Activated T-cell treated with anti-CD3 and anti-CD28 coated beads, Interleukin-2, amount 50 U/mL, for 4 hours (primary cell): Measurements from ENCODE around the gene MAP3K13. TPM values are rescaled to one million over a fixed set of nuclear protein-coding genes. Genes with fewer than 3 reads are reported as not detected.

Experiments
- ATAC-seq, 2 donors: fragments of 200-7000 bp; cut with Tn5 transposase; one replicate each; pipeline ENCODE4 v1.10.0; 2021
- DNase-seq: peaks from one replicate; pipeline ENCODE4 v3.0.0-alpha.2; 2020
- H3K27me3 Mint-ChIP-seq: one replicate; pipeline ENCODE4 v1.8.0; 2021; ENCODE audit warnings: low read depth, mixed read lengths
- H3K36me3 Mint-ChIP-seq: one replicate; pipeline ENCODE4 v1.8.0; 2022; ENCODE audit warnings: mixed read lengths; ENCODE audit not compliant: insufficient read depth
- H3K4me1 Mint-ChIP-seq: one replicate; pipeline ENCODE4 v1.8.0; 2021; ENCODE audit warnings: low read depth, mixed read lengths
- H3K4me3 Mint-ChIP-seq: one replicate; pipeline ENCODE4 v1.8.0; 2021; ENCODE audit warnings: mild to moderate bottlenecking, moderate library complexity, mixed read lengths
- H3K9me3 Mint-ChIP-seq: one replicate; pipeline ENCODE4 v1.8.0; 2021; ENCODE audit warnings: mixed read lengths
- total RNA-seq, 3 donors: library from RNA; stranded (reverse); gene quantifications; one replicate each; pipeline ENCODE4 v1.2.1, GENCODE V29; 2021

The MAP3K13 gene
- 10 to 100 TPM in 1 of 3 donors, 1 to 10 TPM in 2; 8.8 to 12.3 (median 9.0) TPM for total RNA-seq

GRCh38 chr3:185362850-185363661 is at the start of gene MAP3K13:
Gene MAP3K13, plus strand, starts transcription at chr3:185363136. Its CDS starts 65,446 bp downstream, at chr3:185428582.
- H3K4me1 Mint-ChIP-seq, result peaks cover 11% of the 10 kb centered on the region

DNA sequence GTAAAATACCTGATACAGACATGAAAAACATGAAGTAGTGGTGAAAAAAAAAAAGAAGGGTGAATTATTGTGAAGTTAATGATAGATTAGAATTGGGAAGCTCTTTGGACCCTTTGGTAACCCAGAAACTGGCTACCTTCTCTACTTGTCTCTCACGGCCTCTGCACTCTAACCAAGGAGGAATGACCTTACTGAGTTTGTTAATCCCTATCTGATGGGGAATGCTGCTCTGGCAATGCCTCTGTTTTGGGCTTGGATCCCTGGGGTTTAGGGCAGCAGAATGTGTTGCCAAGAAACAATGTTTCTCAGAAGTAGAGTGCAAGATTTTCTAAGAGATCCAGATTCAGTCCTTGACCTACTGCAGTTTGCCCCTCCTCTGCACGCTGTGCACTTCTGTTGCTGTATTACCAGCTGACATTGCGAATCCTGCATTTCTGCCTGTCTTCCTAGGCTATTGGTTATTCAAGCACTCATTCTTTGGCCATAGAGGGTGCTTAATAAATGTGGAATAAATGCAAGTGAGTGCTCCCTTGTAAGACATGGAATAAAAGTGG is 49.2 kb upstream of the MAP3K13 start:
- no peaks in the 10 kb centered on the region for H3K4me1 Mint-ChIP-seq

More at GRCh38 chr3:185362850-185363661, at the start of gene MAP3K13:
- Mint-ChIP-seq H3K27me3 (peaks cover 52% of the 10 kb centered on the region), H3K4me3 (peak within 1 kb of the TSS; percentile 71), H3K9me3 (no peaks in the 10 kb centered on the region), H3K36me3 (no peaks in the 10 kb centered on the region)
- ATAC-seq (peak; percentile 85 to 91), DNase-seq (peak; percentile 6)

DNA sequence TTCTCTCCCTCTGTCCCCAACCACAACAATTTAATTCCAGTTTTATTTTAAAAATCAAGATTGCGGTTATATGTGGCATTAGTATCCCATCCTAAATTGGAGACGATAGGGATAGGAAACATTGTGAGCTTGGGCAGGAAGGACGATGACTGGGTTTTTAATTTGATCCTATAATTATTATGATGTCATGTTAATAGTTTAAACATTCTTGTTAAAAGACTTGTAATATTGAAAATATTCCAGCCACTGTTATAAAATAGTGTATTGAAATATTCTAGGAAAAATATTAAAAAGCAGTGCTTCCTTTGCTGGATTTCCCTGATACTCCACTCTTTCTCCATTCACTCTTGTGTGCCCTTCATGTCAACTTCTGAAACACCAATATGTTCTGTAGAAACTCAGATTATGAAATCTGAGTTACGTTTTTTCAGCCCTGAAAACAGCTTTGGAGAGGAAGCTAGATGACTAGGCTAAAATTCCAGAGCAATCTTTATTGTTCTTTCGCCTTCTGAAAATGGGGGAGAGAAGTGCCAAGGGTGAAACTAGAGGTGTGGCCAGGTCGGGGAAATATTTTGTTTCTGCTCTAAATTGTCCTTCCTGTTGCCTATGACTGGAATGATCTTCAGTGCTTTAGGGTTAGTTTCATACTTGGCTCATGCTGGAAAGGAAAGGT is 46.1 kb upstream of the MAP3K13 start:
- Mint-ChIP-seq H3K36me3 (no peaks in the 10 kb centered on the region), H3K9me3 (no peaks in the 10 kb centered on the region), H3K4me1 (no peaks in the 10 kb centered on the region), H3K4me3 (no peak overlapping the region), H3K27me3 (peaks cover 3% of the 10 kb centered on the region)
- no peak for DNase-seq
- no peak for ATAC-seq

More for the DNA sequence above, 49.2 kb upstream of the MAP3K13 start:
- Mint-ChIP-seq H3K9me3 (peaks cover 12% of the 10 kb centered on the region), H3K4me3 (no peak overlapping the region), H3K27me3 (peaks cover 3% of the 10 kb centered on the region), H3K36me3 (peaks cover 4% of the 10 kb centered on the region)
- ATAC-seq, result no peak
- DNase-seq, result no peak

GRCh38 chr3:185317674-185318073 is 45.3 kb upstream of the MAP3K13 start:
- Mint-ChIP-seq H3K9me3 (no peaks in the 10 kb centered on the region), H3K4me3 (no peak overlapping the region), H3K36me3 (no peaks in the 10 kb centered on the region), H3K4me1 (no peaks in the 10 kb centered on the region), H3K27me3 (no peaks in the 10 kb centered on the region)
- DNase-seq, result no peak
- no peak for ATAC-seq

DNA sequence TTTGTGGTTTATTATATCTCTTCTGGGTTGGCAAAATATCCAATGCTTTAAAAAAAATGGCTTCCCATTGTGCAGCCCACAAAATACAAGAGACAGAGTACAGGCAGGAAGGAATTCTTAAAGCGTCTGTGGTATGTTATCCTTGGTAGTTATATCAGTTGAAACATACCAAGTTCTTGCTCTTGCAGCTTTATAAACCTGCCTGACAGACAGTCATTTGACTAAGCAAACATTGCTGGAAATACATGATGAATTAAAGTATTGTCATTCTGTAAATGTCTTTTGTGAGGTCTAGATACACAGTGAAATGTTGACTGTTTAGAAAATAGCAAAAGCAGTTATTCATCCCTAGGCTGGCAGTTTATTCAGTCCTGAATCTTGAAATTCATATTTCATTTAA is 44.8 kb upstream of the MAP3K13 start:
- no peaks in the 10 kb centered on the region for H3K9me3 Mint-ChIP-seq
- H3K27me3 Mint-ChIP-seq, result no peaks in the 10 kb centered on the region
- DNase-seq (no peak), ATAC-seq (no peak)
- H3K4me3 Mint-ChIP-seq, result no peak overlapping the region
- no peaks in the 10 kb centered on the region for H3K36me3 Mint-ChIP-seq
- H3K4me1 Mint-ChIP-seq, result no peaks in the 10 kb centered on the region

DNA sequence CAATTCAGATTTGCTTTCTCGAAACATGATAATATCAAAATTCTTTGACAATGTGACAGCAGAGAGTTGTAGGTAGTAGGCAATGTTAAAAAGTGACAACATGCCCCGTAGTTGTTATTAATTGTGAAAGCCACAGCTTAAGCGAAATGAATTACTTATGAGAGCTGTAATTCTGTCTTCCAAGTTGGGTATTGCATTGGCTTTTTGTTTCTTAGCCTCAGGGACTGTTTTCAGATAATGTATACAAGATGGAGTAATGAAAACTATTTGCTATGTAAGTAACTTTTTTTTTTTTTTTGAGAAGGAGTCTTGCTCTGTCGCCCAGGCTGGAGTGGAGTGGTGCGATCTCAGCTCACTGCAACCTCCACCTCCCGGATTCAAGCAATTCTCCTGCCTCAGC is 43.1 kb upstream of the MAP3K13 start:
- no peak overlapping the region for H3K4me3 Mint-ChIP-seq
- no peak for DNase-seq
- H3K36me3 Mint-ChIP-seq, result no peaks in the 10 kb centered on the region
- H3K9me3 Mint-ChIP-seq, result no peaks in the 10 kb centered on the region
- no peak for ATAC-seq
- no peaks in the 10 kb centered on the region for H3K4me1 Mint-ChIP-seq
- no peaks in the 10 kb centered on the region for H3K27me3 Mint-ChIP-seq

GRCh38 chr3:185320949-185321348 is 42.0 kb upstream of the MAP3K13 start:
- no peaks in the 10 kb centered on the region for H3K9me3 Mint-ChIP-seq
- no peaks in the 10 kb centered on the region for H3K36me3 Mint-ChIP-seq
- no peak overlapping the region for H3K4me3 Mint-ChIP-seq

GRCh38 chr3:185322101-185322719 is 40.7 kb upstream of the MAP3K13 start:
- H3K36me3 Mint-ChIP-seq, result no peaks in the 10 kb centered on the region

More at GRCh38 chr3:185320949-185321348, 42.0 kb upstream of the MAP3K13 start:
- H3K27me3 Mint-ChIP-seq, result no peaks in the 10 kb centered on the region
- no peaks in the 10 kb centered on the region for H3K4me1 Mint-ChIP-seq
- ATAC-seq (no peak), DNase-seq (no peak)

DNA sequence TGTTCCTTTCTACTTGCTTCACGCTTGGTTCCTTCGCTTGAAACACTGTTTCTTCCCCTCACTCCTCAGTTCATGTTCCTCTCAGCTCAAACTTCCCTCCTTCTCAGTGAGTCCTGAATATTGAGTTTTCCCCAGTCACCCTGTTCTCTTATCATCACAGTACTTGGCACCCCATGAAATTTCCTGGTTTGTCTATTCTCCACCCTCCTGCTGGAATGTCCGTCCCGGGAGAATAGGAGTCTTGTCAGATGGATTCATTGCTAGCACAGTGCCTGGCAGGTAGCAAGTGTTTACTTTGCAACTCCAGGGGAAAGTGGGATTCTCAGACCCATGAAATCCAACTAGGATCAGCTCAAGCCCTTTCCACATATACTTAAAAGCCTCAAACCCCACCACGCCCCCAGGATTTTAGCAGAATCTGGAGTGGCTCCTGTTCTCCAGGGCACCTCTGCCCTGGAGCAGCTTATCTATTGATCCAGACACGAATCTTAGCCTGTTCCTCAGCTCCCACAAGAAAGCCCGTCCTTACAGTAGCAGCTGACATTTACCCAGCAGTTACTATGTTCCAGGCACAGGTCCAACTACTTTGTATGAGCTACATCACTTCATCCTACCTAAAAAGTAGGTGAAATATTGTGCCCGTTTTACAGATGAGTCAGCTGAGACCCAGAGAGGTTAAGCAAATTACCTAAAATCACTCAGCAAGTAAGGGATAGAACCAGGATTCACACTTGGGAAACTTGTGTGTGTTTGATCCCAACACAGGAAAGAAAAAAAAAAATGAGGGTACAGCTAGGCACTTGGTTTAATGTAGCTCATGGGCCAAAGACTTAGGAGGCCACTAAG is 36.8 kb upstream of the MAP3K13 start:
- Mint-ChIP-seq H3K4me1 (no peaks in the 10 kb centered on the region), H3K9me3 (no peaks in the 10 kb centered on the region), H3K36me3 (no peaks in the 10 kb centered on the region), H3K27me3 (peaks cover 2% of the 10 kb centered on the region), H3K4me3 (no peak overlapping the region)
- no peak for ATAC-seq
- no peak for DNase-seq

More at GRCh38 chr3:185322101-185322719, 40.7 kb upstream of the MAP3K13 start:
- ATAC-seq (no peak), DNase-seq (no peak)
- Mint-ChIP-seq H3K27me3 (no peaks in the 10 kb centered on the region), H3K9me3 (no peaks in the 10 kb centered on the region), H3K4me3 (no peak overlapping the region), H3K4me1 (no peaks in the 10 kb centered on the region)

GRCh38 chr3:185327062-185327461 is 35.9 kb upstream of the MAP3K13 start:
- H3K9me3 Mint-ChIP-seq, result no peaks in the 10 kb centered on the region
- ATAC-seq (no peak), DNase-seq (no peak)
- H3K4me3 Mint-ChIP-seq, result no peak overlapping the region
- H3K4me1 Mint-ChIP-seq, result no peaks in the 10 kb centered on the region
- H3K36me3 Mint-ChIP-seq, result no peaks in the 10 kb centered on the region
- H3K27me3 Mint-ChIP-seq, result peaks cover 2% of the 10 kb centered on the region

DNA sequence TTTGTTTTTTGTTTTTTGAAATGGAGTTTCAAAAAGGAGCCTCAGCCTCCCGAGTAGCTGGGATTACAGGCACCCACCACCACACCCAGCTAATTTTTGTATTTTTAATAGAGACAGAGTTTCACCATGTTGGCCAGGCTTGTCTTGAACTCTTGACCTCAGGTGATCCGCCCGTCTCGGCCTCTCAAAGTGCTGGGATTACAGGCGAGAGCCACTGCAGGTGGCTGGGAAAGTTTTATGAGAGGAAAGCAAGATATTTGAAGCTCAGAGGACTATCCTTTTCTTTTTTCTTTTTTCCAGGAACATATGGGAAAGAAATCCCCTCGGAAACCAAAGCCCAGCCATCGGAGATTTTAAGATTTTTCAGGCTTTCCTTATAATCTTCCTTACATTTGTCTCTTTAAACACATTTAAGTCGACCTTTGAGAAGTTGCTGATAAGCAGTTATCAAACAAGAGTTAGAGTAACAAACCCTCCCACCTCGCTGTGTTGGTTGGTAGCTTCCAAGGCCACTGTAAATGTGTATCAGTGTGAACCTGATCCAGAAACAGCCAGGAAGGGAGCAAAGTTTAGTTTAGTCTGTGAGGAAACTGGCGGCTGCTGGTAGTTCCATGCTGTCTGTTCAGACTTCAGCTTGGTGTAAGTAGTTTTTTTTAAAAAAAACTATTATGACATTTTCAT is 34.5 kb upstream of the MAP3K13 start:
- Mint-ChIP-seq H3K4me3 (no peak overlapping the region), H3K4me1 (peaks cover 2% of the 10 kb centered on the region), H3K9me3 (no peaks in the 10 kb centered on the region), H3K27me3 (peaks cover 4% of the 10 kb centered on the region), H3K36me3 (peaks cover 3% of the 10 kb centered on the region)
- DNase-seq, result no peak
- ATAC-seq, result no peak

- peaks cover 3% of the 10 kb centered on the region for H3K36me3 Mint-ChIP-seq
- no peak overlapping the region for H3K4me3 Mint-ChIP-seq
These were observed 32.7 kb upstream of the MAP3K13 start for GRCh38 chr3:185330238-185330637.

GRCh38 chr3:185330644-185331043 is 32.3 kb upstream of the MAP3K13 start:
- H3K4me3 Mint-ChIP-seq, result no peak overlapping the region
- H3K4me1 Mint-ChIP-seq, result peaks cover 2% of the 10 kb centered on the region
- H3K9me3 Mint-ChIP-seq, result no peaks in the 10 kb centered on the region
- peaks cover 3% of the 10 kb centered on the region for H3K36me3 Mint-ChIP-seq
- ATAC-seq (no peak), DNase-seq (no peak)
- peaks cover 7% of the 10 kb centered on the region for H3K27me3 Mint-ChIP-seq

More at GRCh38 chr3:185330238-185330637, 32.7 kb upstream of the MAP3K13 start:
- DNase-seq (no peak), ATAC-seq (no peak)
- Mint-ChIP-seq H3K27me3 (peaks cover 7% of the 10 kb centered on the region), H3K4me1 (peaks cover 2% of the 10 kb centered on the region), H3K9me3 (no peaks in the 10 kb centered on the region)
